Memory B cell (primary cell): ENCODE results near the gene C1QTNF1.
"Not testable (repeated sequence)": the region's sequence is repeated elsewhere in the genome, so short reads cannot be mapped to it uniquely, and the experiment has no call there.

Experiments
- ATAC-seq: fragments of 150-1000 bp; cut with Tn5 transposase; 2 replicates; pipeline ENCODE4 v1.10.0; 2021; ENCODE audit warnings: low read depth, mild to moderate bottlenecking, moderate library complexity
- DNase-seq, 2 donors: peaks; one replicate each; pipeline ENCODE4 v3.0.0; 2022; ENCODE audit warnings: low spot score in 2 of 2
- H3K27ac Mint-ChIP-seq: one replicate; pipeline ENCODE4 v1.8.0; 2022; ENCODE audit warnings: mild to moderate bottlenecking, moderate library complexity, mixed read lengths
- H3K27me3 Mint-ChIP-seq: one replicate; pipeline ENCODE4 v1.8.0; 2022; ENCODE audit warnings: mixed read lengths
- H3K36me3 Mint-ChIP-seq: one replicate; pipeline ENCODE4 v1.8.0; 2022; ENCODE audit warnings: mild to moderate bottlenecking, mixed read lengths
- H3K4me1 Mint-ChIP-seq: one replicate; pipeline ENCODE4 v1.8.0; 2022; ENCODE audit warnings: mixed read lengths
- H3K4me3 Mint-ChIP-seq: one replicate; pipeline ENCODE4 v1.8.0; 2022; ENCODE audit warnings: mild to moderate bottlenecking, moderate library complexity, mixed read lengths
- H3K9me3 Mint-ChIP-seq: one replicate; pipeline ENCODE4 v1.8.0; 2022; ENCODE audit warnings: mixed read lengths

C1QTNF1 gene

DNA sequence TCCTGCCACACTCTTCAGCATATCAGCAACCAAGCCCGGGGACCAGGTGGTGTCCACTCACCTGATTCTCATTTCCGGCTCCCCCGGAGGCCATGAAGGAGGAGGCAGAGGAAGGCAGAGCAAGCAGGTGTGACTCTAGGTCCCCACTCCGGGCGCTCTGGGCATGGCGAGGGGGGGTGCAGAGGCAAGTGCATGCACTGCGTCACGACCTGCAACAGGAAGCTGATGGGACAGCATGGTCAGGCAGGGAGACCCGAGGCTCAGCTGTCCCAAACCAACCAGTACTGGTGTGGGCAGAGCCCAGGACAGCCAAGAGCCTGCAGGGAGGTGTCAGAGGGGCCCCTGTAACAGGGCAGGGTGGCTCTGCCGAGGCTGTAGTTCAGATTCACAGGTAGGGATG, 48.6 kb downstream of the C1QTNF1 start:
- peaks cover 10% of the 10 kb centered on the region for H3K4me1 Mint-ChIP-seq
- no peaks in the 10 kb centered on the region for H3K36me3 Mint-ChIP-seq
- H3K9me3 Mint-ChIP-seq: no peaks in the 10 kb centered on the region
- DNase-seq (no peak), ATAC-seq (no peak)
- peaks cover 4% of the 10 kb centered on the region for H3K27me3 Mint-ChIP-seq
- no peak overlapping the region for H3K27ac Mint-ChIP-seq
- no peak overlapping the region for H3K4me3 Mint-ChIP-seq

GRCh38 chr17:79073016-79073705, 49.2 kb downstream of the C1QTNF1 start:
- Mint-ChIP-seq H3K27me3 (peaks cover 4% of the 10 kb centered on the region), H3K4me3 (no peak overlapping the region), H3K9me3 (no peaks in the 10 kb centered on the region)

DNA sequence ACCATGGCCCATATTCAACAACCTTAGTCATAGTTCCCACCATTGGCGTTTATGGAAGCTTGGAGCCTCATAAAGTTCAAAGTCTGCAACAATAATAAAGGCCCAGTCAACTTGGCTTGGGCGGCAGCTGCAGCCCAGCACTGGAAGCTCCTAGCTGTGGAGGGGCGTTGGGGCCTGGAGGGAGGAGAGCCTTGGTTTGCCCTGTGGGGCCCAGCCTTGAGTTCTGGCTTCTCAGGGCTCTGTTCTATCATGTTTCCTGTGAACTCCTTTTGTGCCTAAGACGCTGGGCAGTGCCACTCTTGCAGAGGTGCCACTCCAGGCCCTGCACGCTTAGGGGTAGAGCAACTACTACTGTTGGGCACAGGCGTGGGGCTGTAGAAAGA, 49.7 kb downstream of the C1QTNF1 start:
- H3K4me3 Mint-ChIP-seq: no peak overlapping the region
- H3K4me1 Mint-ChIP-seq: peaks cover 10% of the 10 kb centered on the region
- no peaks in the 10 kb centered on the region for H3K9me3 Mint-ChIP-seq
- peaks cover 4% of the 10 kb centered on the region for H3K27me3 Mint-ChIP-seq
- no peak overlapping the region for H3K27ac Mint-ChIP-seq
- DNase-seq (no peak), ATAC-seq (no peak)
- H3K36me3 Mint-ChIP-seq: peaks cover 2% of the 10 kb centered on the region

More at GRCh38 chr17:79073016-79073705, 49.2 kb downstream of the C1QTNF1 start:
- ATAC-seq (no peak), DNase-seq (no peak)
- peaks cover 10% of the 10 kb centered on the region for H3K4me1 Mint-ChIP-seq
- no peaks in the 10 kb centered on the region for H3K36me3 Mint-ChIP-seq
- no peak overlapping the region for H3K27ac Mint-ChIP-seq

DNA sequence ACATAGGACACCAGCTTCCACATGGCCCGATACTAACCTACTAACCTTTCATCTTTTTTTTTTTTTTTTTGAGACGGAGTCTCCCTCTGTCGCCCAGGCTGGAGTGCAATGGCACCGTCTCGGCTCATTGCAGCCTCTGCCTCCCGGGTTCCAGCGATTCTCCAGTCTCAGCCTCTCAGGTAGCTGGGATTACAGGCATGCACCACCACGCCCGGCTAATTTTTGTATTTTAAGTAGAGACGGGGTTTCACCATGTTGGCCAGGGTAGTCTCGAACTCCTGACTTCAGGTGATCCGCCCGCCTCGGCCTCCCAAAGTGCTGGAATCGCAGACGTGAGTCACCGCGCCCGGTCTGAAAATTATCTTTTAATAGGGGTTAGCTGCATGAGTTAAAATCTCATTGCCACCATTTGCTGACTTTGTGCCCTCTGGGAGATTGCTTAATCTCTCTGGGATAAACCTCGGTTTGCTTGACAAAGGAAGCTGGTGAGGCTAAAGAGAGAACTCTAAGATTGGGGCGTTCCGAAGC, 50.2 kb downstream of the C1QTNF1 start:
- Mint-ChIP-seq H3K4me3 (peak overlapping the region; percentile 81), H3K4me1 (peaks cover 10% of the 10 kb centered on the region), H3K27ac (peak overlapping the region; percentile 71)
- H3K27me3 Mint-ChIP-seq, DNase-seq, H3K36me3 Mint-ChIP-seq, ATAC-seq, H3K9me3 Mint-ChIP-seq: not testable (repeated sequence)

DNA sequence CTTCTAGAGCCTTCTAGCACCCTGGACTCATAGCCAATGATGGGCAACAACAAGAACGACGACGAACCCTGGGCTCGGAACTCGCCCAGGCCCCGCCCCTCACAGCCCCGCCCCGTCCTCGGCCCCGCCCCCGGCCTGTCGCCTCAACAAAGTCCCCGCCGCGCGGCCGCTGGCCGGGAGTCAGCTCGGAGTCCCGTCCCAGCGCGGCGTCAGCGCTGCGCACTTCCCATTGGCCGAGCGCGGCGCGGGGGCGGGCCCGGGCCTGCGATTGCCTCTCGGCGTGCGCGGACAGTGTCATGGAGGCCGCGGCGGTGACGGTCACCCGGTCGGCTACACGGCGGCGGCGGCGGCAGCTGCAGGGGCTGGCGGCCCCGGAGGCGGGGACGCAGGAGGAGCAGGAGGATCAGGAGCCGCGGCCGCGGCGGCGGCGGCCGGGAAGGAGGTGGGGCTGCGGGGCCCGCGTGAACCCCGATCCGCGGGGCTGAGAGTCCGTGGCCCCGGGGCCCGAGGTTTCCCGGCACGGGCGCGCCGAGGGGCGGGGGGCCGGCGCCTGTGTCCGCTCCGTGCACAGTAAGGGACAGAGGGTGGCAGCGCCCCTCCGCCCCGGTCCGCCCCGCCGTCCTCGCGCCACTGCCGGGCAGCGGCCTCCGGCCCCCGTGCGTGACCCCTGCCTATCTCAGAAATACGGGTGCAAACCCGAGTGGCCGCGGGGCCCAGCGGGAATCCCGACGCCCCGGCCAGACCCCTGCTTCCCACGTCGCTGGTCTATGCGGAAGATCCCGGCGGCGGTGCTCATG, 50.9 kb downstream of the C1QTNF1 start, which contains the start of gene ENGASE:
Gene ENGASE, plus strand, starts transcription at position 176 of the 797 bp plus-strand sequence. Its CDS starts 121 bp downstream, at position 297.
- Mint-ChIP-seq H3K9me3 (no peaks in the 10 kb centered on the region), H3K27ac (peak within 1 kb of the TSS; percentile 71), H3K4me3 (peak within 1 kb of the TSS; percentile 81), H3K36me3 (peaks cover 8% of the 10 kb centered on the region), H3K4me1 (peaks cover 10% of the 10 kb centered on the region), H3K27me3 (peaks cover 4% of the 10 kb centered on the region)
- DNase-seq: peak; percentile 76 to 90
- ATAC-seq: peak; percentile 93

- Mint-ChIP-seq H3K36me3 (peaks cover 12% of the 10 kb centered on the region), H3K4me3 (peak overlapping the region; percentile 74), H3K9me3 (no peaks in the 10 kb centered on the region), H3K27me3 (peaks cover 1% of the 10 kb centered on the region), H3K27ac (peak overlapping the region; percentile 71), H3K4me1 (peaks cover 11% of the 10 kb centered on the region)
- no peak for DNase-seq
- ATAC-seq: peak; percentile 28
These were observed 51.4 kb downstream of the C1QTNF1 start for GRCh38 chr17:79075446-79075750.

DNA sequence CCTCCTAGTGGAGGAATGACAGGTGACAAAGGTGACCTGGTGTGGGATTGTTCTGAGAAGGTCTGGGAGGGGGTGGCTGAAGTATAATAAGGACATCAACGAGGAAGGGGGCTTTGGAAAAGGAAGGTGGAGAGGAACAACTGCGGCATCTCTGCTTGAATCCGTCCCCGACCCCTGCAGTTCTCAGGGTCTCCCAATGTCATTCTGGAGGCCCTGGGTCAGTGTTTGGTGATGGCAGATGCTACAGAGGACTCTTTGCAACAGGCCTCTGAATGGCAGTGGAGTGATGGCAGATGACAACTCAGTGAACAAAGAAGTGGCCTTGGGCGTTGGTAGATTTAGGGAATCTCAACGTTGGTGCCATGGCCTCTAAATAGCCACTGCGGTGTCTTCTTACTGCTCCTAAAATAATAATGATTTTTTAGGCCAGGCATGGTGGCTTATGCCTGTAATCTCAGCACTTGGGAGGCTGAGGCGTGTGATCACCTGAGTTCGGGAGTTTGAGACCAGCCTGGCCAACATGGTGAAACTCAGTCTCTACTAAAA, 52.0 kb downstream of the C1QTNF1 start:
- Mint-ChIP-seq H3K4me3 (peak overlapping the region; percentile 74), H3K4me1 (peaks cover 15% of the 10 kb centered on the region), H3K36me3 (peaks cover 16% of the 10 kb centered on the region), H3K27me3 (no peaks in the 10 kb centered on the region), H3K9me3 (no peaks in the 10 kb centered on the region), H3K27ac (peak overlapping the region; percentile 71)
- ATAC-seq: no peak
- no peak for DNase-seq

DNA sequence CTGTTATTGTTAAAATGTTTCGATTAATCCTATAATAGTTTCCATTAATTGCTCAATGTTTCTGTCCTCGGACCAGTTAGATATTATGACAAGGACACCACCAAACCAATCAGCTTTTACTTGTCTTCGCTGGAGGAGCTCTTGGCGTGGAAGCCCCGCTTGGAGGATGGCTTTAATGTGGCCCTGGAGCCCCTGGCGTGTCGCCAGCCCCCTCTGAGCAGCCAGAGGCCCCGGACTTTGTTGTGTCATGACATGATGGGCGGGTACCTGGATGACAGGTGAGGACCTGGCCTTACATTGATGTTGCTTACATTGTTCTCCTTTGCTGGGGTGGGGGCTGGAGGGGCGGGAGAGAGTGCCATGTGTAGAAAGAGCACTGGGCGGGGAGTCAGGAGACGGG, 53.6 kb downstream of the C1QTNF1 start:
- Mint-ChIP-seq H3K4me1 (peaks cover 15% of the 10 kb centered on the region), H3K27ac (no peak overlapping the region), H3K36me3 (peaks cover 23% of the 10 kb centered on the region)

DNA sequence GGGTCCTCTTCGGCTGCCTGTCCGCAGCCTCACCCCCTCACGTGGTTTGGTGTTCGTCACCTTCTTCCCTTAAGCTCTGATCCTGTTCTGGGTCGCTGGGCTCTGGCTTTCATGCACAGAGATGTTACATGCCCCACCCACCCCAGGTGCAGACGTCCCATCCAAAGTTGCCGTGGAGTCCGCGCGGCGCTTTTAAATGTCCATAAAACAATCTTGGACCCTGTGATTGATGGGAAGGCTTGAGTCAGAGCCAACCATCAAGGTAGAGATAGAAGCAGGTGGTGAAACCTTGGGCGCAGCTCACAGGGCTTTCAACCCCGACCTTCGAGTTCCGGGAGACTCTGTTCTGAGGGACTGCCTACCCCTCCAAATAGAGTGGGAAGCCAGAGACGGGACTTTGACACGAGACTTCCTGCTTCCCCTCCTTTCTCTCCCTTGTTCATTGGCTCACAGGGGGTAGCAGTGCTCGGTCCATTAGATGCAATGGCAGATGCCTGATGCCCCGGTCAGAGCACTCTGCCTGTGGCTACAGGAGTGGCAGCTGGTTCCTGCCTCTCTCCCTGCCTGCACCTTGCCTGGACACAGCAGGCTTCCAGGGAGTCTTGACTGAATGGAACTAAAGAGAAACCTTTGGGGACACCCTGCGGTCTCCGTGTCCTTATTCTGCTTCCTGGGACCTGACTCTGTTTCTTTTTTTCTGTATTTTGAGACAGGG, 54.7 kb downstream of the C1QTNF1 start:
- Mint-ChIP-seq H3K36me3 (peaks cover 23% of the 10 kb centered on the region), H3K27me3 (no peaks in the 10 kb centered on the region), H3K27ac (no peak overlapping the region)

More for the DNA sequence above, 53.6 kb downstream of the C1QTNF1 start:
- DNase-seq (no peak), ATAC-seq (no peak)
- H3K4me3 Mint-ChIP-seq: no peak overlapping the region
- no peaks in the 10 kb centered on the region for H3K9me3 Mint-ChIP-seq
- no peaks in the 10 kb centered on the region for H3K27me3 Mint-ChIP-seq

DNA sequence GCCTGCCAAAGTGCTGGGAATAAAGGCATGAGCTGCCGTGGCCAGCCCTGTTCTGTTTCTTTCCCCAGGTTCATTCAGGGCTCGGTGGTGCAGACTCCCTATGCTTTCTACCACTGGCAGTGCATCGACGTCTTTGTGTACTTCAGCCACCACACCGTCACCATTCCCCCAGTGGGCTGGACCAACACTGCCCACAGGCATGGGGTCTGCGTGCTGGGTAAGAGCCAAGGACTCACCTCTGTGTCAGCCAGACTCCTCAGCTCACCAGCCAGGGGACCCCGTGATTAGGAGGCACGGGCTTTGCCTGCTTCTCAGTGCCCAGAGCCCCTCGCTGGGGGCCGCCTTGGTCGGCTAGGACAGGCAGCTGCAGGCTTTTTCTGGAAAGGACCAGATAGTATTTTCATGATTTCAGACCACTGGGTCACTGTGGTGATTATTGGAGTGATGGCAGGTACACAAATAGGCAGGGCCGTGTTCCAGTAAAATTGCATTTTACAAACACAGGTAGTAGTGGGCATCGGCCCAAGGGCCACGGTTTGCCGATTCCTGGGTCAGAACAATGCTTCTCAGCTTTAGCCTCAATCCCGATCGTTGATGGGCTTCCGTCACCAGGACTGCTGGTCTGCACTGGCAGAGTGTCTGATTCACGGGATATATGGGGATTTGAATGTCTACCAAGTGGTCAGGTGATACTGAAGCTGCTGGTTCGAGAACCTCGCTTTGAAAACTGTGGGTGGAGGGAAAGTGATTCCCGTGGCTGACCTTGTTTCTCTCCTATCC, 55.6 kb downstream of the C1QTNF1 start:
- DNase-seq: no peak
- H3K36me3 Mint-ChIP-seq: peaks cover 26% of the 10 kb centered on the region
- H3K4me3 Mint-ChIP-seq: no peak overlapping the region
- no peaks in the 10 kb centered on the region for H3K27me3 Mint-ChIP-seq
- H3K4me1 Mint-ChIP-seq: peaks cover 15% of the 10 kb centered on the region
- H3K27ac Mint-ChIP-seq: no peak overlapping the region
- no peak for ATAC-seq
- H3K9me3 Mint-ChIP-seq: no peaks in the 10 kb centered on the region

More for the DNA sequence above, 54.7 kb downstream of the C1QTNF1 start:
- Mint-ChIP-seq H3K4me1 (peaks cover 15% of the 10 kb centered on the region), H3K9me3 (no peaks in the 10 kb centered on the region), H3K4me3 (no peak overlapping the region)
- DNase-seq (no peak), ATAC-seq (no peak)

- no peak for ATAC-seq
- H3K9me3 Mint-ChIP-seq: no peaks in the 10 kb centered on the region
- no peak overlapping the region for H3K27ac Mint-ChIP-seq
- H3K4me3 Mint-ChIP-seq: no peak overlapping the region
- no peaks in the 10 kb centered on the region for H3K27me3 Mint-ChIP-seq
- no peak for DNase-seq
- H3K4me1 Mint-ChIP-seq: peaks cover 13% of the 10 kb centered on the region
- H3K36me3 Mint-ChIP-seq: peaks cover 26% of the 10 kb centered on the region
These were observed 56.4 kb downstream of the C1QTNF1 start for GRCh38 chr17:79080349-79080748.

DNA sequence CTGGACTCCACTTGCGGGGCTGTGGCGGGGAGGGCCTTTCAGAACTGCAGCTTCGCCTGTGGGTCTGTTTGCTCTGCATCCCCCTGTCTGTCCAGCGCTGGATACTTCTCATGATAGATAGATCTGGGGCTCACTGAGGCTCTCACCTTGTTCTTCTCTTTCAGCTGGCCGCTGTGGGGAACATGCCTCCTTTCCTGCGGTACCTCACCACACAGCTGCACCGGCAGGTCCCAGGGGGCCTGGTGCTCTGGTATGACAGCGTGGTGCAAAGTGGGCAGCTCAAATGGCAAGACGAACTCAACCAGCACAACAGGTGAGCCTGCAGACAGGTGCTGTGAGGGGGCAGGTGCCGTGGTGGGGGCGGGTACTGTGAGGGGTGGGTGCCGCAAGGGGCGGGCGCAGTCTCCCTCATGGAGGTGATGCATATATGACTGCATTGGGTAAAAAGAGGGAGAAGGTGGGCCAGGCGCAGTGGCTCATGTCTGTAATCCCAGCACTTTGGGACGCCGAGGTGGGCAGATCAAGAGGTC, 56.9 kb downstream of the C1QTNF1 start:
- no peak overlapping the region for H3K4me3 Mint-ChIP-seq
- DNase-seq (no peak), ATAC-seq (no peak)
- H3K27ac Mint-ChIP-seq: no peak overlapping the region
- peaks cover 9% of the 10 kb centered on the region for H3K4me1 Mint-ChIP-seq
- H3K27me3 Mint-ChIP-seq: no peaks in the 10 kb centered on the region
- no peaks in the 10 kb centered on the region for H3K9me3 Mint-ChIP-seq
- peaks cover 26% of the 10 kb centered on the region for H3K36me3 Mint-ChIP-seq
